LNCAP (cell line): ENCODE measurements around the gene TAF9.

Experiments used
- CTCF ChIP-seq: fragments of 450-650 bp; IDR thresholded peaks from 2 replicates; pipeline ENCODE4 v1.5.1; 2017; ENCODE audit warnings: mild to moderate bottlenecking

TAF9 gene

DNA sequence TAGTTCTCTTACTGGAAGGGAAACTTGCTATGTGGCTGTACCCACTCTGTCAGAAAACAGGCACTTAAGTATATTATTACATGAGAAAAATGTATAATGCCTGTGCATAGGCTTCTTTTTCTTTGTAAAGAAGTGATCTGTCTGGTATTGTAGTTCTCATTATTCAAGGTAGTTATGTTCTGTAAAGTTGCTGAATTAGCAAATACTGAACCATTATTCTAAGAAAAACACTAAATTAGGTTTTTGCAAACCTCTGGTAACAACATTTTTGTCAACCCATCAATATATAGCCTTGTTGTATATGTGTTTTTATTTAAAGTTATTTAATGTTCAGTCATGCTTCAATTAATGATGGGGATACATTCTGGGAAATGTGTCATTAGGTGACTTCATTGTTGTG lies 9.1 kb upstream of the TAF9 start:
- no peak for TF ChIP-seq CTCF

DNA sequence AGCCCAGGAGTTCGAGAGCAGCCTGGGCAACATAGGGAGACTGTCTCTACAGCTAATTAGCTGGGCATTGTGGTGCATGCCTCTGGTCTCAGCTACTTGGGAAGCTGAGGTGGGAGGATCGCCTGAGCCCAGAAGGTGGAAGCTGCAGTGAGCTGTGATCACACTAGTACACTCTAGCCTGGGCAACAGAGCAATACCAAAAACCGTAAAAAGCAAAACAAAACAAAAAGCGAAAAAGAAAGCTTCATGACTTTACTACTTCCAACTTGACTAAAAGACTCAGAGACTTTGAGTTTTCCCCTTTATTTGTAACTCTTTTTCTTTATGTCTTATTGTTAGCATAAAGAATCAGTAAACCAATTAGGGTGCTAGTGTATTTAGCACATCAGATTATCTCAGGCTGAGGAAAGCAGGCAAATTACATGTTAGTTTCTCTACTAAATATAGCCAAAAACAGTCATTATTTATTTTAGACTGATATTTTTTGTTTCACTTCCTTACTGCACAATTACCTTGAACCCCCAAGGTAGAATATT lies 5.7 kb upstream of the TAF9 start:
- TF ChIP-seq CTCF = no peak

GRCh38 chr5:69372394-69372793 lies 3.1 kb upstream of the TAF9 start:
- TF ChIP-seq CTCF = no peak

DNA sequence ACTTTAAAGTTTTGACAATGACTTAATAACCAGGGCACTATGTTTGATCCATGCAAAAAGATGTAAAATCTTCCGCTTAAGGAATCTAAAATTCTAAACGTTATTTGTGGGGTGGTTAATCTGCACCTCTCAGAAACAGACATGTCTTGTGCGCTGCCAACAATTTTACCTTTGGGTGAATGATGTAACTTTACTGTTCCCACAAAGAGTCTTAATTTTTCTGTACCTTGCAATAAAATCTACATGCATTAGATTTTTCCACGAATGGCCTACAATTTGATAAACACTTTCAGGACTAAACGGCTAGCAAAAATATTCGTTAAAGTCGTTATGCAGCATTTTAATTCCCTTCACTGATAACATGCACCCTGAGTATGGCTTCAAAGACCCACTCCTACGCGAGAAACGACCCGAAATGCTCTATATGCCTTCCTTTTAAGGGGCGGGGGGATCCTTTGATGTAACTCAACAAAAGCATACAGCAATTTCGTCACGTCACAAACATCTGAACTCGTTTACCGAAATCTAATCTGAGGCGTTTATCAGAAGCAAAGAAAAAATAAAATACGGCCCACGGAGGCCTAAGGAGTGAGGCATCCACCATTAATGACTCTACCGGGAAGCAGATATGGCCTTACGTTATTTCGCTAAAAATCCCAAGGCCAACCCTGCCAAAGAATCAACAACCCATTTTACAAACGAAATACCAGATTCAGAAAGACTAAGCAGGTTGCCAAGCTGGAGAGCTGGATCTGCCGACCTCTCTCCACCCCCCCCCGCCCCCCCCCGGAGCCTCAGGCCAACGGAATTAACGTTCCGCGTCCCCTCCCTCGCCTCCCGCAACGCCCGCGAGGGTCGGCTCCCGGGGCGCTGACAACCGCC lies 621 bp downstream of the TAF9 start:
- TF ChIP-seq CTCF = no peak

- peak; percentile 50 for TF ChIP-seq CTCF
Observed at GRCh38 chr5:69367697-69368279, 1.5 kb downstream of the TAF9 start.

DNA sequence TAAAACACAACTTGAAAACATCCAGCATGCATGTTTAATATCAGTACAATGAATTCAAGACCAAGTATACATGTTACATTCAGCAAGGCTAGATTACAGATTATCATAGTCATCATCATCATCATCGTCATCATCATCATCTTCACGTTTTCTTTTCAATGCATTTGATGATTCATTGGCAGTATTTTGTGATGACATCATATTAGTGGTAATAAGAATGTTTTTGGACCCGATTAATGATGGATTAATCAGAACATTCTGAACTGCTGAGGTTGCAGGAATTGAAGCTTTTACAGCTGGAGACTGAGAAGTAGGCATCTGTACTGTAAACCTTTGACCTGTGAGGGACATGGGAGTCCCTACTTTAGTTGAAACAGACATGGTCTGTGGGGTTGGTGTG lies 4.5 kb downstream of the TAF9 start:
- no peak for TF ChIP-seq CTCF

GRCh38 chr5:69364414-69364813 lies 4.9 kb downstream of the TAF9 start:
- peak; percentile 51 for TF ChIP-seq CTCF
